ENCODE measurements around the gene BRK1. TPM values are rescaled to one million over a fixed set of nuclear protein-coding genes. Genes with fewer than 3 reads are reported as not detected.
"Not testable (repeated sequence)": the region's sequence is repeated elsewhere in the genome, so short reads cannot be mapped to it uniquely, and the experiment has no call there.

BRK1 gene
- total RNA-seq, 1 experiment from 2014 or later, result 123 TPM

- Histone ChIP-seq H3K27me3 (replicated peaks; ENCODE audit: insufficient read depth, low read depth, low read length, poor library complexity) (no peaks in the 10 kb centered on the region), H3K36me3 (ENCODE audit: insufficient read depth, low read length, poor library complexity, severe bottlenecking) (peaks cover 27% of the 10 kb centered on the region), H3K9me3 (ENCODE audit: low read depth, low read length, poor library complexity, severe bottlenecking) (no peaks in the 10 kb centered on the region), H3K4me3 (ENCODE audit: low read depth, low read length, poor library complexity, severe bottlenecking) (no peak overlapping the region), H3K4me1 (ENCODE audit: insufficient read depth, low read length, poor library complexity, severe bottlenecking) (peaks cover 7% of the 10 kb centered on the region), H3K27ac (ENCODE audit: low read depth, low read length, poor library complexity, severe bottlenecking) (no peak overlapping the region)
- intact Hi-C loops (cut with micrococcal nuclease; ENCODE audit: unreplicated experiment), result no loop called here
- CTCF ChIA-PET, result no interaction called here
- TF ChIP-seq EZH2 (IDR thresholded peaks at IDR 0.05; ENCODE audit: borderline replicate concordance, low read depth, low read length, poor library complexity, severe bottlenecking) (no peak), CTCF (conservative IDR thresholded peaks at IDR 0.05; ENCODE audit: low read depth, low read length) (no peak)
- BruUV-seq (replicated peaks), result no TSS peak
- no peak for DNase-seq (ENCODE audit: low spot score)
- POLR2A ChIA-PET (ENCODE audit: low non-redundant PET), result no interaction called here
Measured at GRCh38 chr3:10155658-10156057, 40.2 kb downstream of the BRK1 start.

- no peak overlapping the region for H3K4me3 ChIP-seq (ENCODE audit: low read depth, low read length, poor library complexity, severe bottlenecking)
- no peak for DNase-seq (ENCODE audit: low spot score)
- H3K4me1 ChIP-seq (ENCODE audit: insufficient read depth, low read length, poor library complexity, severe bottlenecking), result peaks cover 12% of the 10 kb centered on the region
- no peaks in the 10 kb centered on the region for H3K9me3 ChIP-seq (ENCODE audit: low read depth, low read length, poor library complexity, severe bottlenecking)
- no peaks in the 10 kb centered on the region for H3K27me3 ChIP-seq (replicated peaks; ENCODE audit: insufficient read depth, low read depth, low read length, poor library complexity)
- peaks cover 13% of the 10 kb centered on the region for H3K36me3 ChIP-seq (ENCODE audit: insufficient read depth, low read length, poor library complexity, severe bottlenecking)
- BruUV-seq (replicated peaks), result no TSS peak
- ChIA-PET CTCF (no interaction called here), POLR2A (ENCODE audit: low non-redundant PET) (no interaction called here)
- no peak overlapping the region for H3K27ac ChIP-seq (ENCODE audit: low read depth, low read length, poor library complexity, severe bottlenecking)
- no peak for TF ChIP-seq EZH2 (IDR thresholded peaks at IDR 0.05; ENCODE audit: borderline replicate concordance, low read depth, low read length, poor library complexity, severe bottlenecking)
- no peak for TF ChIP-seq CTCF (conservative IDR thresholded peaks at IDR 0.05; ENCODE audit: low read depth, low read length)
- intact Hi-C loops (cut with micrococcal nuclease; ENCODE audit: unreplicated experiment), result no loop called here
Measured at GRCh38 chr3:10157031-10157430, 41.6 kb downstream of the BRK1 start.

- H3K27ac ChIP-seq (ENCODE audit: low read depth, low read length, poor library complexity, severe bottlenecking); H3K4me3 ChIP-seq (ENCODE audit: low read depth, low read length, poor library complexity, severe bottlenecking); BruUV-seq (replicated peaks); H3K36me3 ChIP-seq (ENCODE audit: insufficient read depth, low read length, poor library complexity, severe bottlenecking); POLR2A ChIA-PET (ENCODE audit: low non-redundant PET); H3K9me3 ChIP-seq (ENCODE audit: low read depth, low read length, poor library complexity, severe bottlenecking); H3K27me3 ChIP-seq (replicated peaks; ENCODE audit: insufficient read depth, low read depth, low read length, poor library complexity); DNase-seq (ENCODE audit: low spot score); CTCF ChIA-PET; intact Hi-C loops (cut with micrococcal nuclease; ENCODE audit: unreplicated experiment): not testable (repeated sequence)
- peaks cover 12% of the 10 kb centered on the region for H3K4me1 ChIP-seq (ENCODE audit: insufficient read depth, low read length, poor library complexity, severe bottlenecking)
Measured at GRCh38 chr3:10158555-10158954, 43.1 kb downstream of the BRK1 start.

GRCh38 chr3:10160346-10160745 lies 44.9 kb downstream of the BRK1 start:
- DNase-seq (ENCODE audit: low spot score), result peak; percentile 76
- Histone ChIP-seq H3K9me3 (ENCODE audit: low read depth, low read length, poor library complexity, severe bottlenecking) (no peaks in the 10 kb centered on the region), H3K4me1 (ENCODE audit: insufficient read depth, low read length, poor library complexity, severe bottlenecking) (peaks cover 12% of the 10 kb centered on the region), H3K27me3 (replicated peaks; ENCODE audit: insufficient read depth, low read depth, low read length, poor library complexity) (no peaks in the 10 kb centered on the region), H3K36me3 (ENCODE audit: insufficient read depth, low read length, poor library complexity, severe bottlenecking) (no peaks in the 10 kb centered on the region), H3K4me3 (ENCODE audit: low read depth, low read length, poor library complexity, severe bottlenecking) (no peak overlapping the region), H3K27ac (ENCODE audit: low read depth, low read length, poor library complexity, severe bottlenecking) (peak overlapping the region; percentile 40)
- ChIA-PET CTCF (interaction anchor here (0.6 kb wide), 1 partner anchor 18 kb away, joined by 8 read pairs; the partner anchor contains the start of gene VHL), POLR2A (ENCODE audit: low non-redundant PET) (interaction anchor here (0.6 kb wide), 1 partner anchor 8 kb away, joined by 11 read pairs; no protein-coding TSS in a partner anchor)
- BruUV-seq (replicated peaks), result no TSS peak
- intact Hi-C loops (cut with micrococcal nuclease; ENCODE audit: unreplicated experiment), result no loop called here
- TF ChIP-seq EZH2 (IDR thresholded peaks at IDR 0.05; ENCODE audit: borderline replicate concordance, low read depth, low read length, poor library complexity, severe bottlenecking) (no peak), CTCF (conservative IDR thresholded peaks at IDR 0.05; ENCODE audit: low read depth, low read length) (no peak)
